AG08395 (cell line): ENCODE measurements around the gene ALX1.

Source experiments
- DNase-seq: peaks from one replicate; pipeline ENCODE4 v3.0.0; 2012; ENCODE audit warnings: mixed read lengths, low spot score

The ALX1 gene

DNA sequence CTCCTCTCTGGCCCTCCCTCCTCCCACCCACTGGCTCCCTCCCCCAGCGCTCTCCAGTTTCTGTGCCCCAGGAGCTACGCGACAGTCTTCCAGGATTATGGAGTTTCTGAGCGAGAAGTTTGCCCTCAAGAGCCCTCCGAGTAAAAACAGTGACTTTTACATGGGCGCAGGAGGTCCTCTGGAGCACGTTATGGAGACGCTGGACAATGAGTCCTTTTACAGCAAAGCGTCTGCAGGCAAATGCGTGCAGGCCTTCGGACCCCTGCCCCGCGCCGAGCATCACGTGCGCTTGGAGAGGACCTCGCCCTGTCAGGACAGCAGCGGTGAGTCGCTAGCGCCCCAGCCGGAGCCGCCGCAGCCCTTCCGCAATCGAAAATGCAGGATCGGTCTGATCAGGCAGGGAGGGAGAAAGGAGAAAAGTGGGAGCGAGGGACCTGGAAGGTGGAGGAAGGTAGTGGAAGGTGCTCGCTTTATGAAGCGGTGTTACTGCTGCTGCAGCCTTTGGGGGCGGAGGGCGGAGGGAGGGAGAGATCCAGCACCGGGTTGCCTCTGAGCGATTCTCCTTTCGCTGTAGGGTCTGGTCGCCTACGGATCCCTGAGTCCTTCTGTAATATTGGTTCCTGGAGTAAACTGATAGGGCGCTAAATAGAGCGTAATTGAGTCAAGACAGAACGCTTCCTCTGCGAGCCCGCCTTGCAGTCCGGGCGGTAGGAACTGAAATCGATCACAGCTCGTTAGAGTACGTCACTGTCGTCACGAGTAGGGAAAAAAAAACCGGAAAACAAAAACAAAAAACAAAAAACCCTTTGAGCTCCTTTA is at the start of gene ALX1:
ALX1 (plus strand) TSS at position 56 of the 819 bp plus-strand sequence; CDS start at position 98, 42 bp downstream.
- DNase-seq: peak; percentile 8

DNA sequence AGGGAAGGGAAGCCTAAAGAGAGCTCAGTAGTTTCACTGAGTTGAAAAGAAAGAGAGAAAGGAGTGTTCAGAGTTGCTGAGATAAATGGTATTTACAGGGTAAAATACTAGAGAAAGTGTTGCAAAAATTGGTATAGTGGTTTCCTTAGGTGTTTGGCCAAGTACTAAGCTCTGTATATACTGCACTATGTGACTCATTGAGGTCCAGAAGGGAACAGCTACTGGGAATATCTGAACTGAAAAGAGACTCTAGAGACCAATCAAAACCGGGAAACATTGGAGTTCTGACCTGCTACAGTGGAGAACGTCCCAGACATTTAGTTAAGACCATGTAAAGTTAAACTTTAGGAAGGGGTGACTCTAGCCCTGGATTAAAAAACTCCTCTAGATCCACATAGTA is 42.7 kb upstream of the ALX1 start:
- no peak for DNase-seq

DNA sequence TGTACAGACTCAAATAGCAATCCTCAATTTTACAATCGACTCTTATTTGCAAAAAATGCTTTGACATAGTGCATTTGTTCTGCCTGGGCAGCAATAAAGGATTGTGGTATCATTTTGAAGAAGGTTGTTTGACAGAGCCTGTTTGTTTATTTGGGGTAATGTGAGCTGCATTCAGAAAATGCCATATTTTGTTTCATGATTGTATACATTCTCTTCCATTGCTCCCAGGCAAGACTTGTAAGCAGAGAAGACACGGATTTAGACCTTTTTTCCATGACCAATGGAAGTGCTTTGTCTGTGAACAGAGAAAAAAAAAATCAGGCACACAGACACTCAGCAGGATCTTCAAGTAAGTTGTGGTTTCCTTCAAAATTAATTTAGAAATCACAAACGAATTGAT is 35.5 kb upstream of the ALX1 start:
- no peak for DNase-seq

DNA sequence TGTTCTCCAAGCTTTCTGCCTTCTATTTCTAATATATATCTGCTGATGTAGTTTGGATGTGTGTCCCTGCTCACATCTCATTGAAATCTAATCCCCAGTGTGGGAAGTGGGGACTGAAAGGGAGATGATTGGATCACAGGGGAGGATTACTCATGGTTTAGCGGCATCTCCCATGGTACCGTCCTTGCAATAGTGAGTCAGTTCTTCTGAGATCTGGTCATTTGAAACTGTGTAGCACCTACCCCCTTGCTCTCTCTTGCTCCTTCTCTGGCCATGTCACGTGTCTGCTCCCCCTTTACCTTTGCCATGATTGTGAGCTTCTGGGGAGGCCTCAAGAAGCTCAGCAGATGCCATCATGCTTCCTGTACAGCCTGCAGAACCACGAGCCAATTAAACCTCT is 26.2 kb upstream of the ALX1 start:
- no peak for DNase-seq

DNA sequence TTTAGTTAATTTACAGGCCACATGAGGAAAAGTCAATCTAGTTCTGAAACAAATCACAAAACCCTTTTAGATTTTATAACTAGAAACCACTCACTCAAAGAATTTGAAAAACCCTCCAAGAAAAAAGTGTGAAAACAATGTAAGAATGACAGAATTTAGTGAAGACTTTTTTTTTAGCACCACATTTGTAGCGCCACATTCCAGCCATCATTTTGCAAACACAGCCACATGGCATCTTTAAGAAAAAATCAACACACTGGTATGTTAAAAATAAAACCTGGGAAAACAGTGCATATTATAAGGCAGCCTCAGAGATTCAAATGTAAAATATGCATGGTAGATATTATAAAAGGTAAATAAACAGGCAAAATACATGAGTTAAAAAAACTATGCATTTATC is 22.3 kb upstream of the ALX1 start:
- DNase-seq: no peak

DNA sequence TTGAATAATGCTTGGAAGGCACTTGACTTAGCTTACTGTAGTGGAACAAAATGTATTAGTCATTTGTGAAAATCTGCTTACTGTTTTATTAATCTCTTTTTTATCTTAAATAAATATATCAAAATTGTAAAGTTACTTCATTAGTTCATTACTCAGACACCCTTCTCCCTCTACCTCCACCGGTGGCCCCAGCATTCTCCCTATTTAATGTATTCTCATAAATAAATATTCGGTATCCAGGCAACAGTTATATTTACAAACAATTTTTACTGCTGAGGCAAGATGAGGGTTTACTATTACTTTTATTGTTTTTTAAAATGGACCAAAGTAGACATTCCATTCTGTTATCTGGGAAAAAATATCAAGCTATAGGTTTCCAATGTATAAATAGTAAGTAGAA is 19.6 kb upstream of the ALX1 start:
- no peak for DNase-seq

DNA sequence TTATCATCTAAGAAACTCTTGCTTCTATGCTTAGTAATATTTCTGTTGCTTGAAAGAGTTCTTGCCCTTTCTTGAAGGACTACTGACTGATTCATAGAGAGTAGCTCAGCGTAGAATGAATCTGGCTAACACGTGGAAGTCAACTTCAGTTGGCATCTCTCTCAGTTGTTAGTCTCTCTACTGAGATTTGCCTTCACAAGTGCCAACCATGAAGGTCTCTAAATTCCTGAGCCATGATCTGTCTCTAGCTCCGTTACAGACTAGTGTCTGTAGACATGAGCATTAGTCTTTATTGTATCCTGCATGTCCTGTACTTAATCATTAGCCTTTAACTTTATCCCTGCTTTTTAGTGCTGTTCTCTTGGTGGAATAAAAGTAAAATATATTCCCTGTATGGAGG is 19.1 kb upstream of the ALX1 start:
- no peak for DNase-seq

DNA sequence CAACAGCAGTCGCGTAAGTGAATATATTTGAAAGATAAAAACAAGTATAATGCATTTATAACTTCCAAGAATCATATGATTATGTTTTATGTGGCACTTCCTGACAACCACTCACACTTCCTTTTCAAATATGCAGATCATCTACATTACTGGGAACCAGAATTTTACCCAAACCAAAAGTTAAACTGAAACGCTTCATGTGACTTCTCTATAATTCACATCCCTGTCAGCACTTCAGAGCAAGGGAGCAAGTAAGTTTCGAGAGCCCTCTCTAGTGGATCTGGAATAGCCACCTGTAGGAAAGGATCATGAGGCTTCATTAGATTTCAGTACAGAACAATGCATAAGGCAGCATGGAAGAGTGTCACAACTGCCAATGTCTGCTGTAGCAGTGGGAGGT is 13.7 kb upstream of the ALX1 start:
- DNase-seq: no peak

DNA sequence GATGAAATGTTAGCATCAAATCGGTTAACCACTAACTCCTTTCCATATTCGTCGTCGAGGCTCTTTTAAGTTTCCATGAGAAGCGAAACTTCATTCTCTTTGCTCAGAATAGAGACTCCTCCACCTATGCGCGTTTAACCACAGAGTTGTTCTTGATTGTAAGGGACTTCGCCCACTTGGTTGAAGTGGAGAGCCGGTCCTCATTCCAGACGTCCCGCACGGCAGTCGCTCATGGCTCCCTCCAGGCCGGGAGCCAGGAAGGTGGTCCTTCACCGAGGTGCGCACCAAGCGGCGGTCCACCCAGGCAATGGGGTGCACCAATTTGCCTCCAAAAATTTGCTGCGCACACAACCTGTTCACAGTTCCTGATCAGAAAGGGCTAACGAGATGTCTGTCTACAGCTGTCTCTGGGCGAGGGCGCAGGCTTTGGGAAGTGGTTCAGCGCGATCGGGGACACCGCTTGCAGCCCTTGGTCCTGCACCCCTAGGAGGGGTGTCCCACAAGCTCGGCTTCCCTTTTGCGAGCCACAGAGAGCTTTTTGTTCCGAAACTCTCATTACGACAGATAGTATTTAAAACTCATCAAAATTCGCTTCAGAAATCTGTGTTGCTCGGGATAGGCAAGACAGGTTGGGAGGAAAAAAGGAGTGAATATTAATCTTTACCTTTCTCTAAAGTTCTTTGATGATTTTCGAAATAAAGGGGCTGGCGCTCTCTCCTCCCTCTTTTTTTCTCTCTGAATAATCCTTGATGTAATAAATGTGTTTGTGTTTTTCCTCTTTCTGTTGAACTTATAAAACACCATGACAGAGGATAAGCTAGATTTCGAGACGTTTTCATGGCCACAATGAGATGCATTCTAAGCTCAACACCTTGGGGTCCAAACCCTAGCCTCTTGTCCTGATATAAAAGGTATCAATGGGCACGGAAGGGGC is 6.4 kb upstream of the ALX1 start:
- DNase-seq: no peak

DNA sequence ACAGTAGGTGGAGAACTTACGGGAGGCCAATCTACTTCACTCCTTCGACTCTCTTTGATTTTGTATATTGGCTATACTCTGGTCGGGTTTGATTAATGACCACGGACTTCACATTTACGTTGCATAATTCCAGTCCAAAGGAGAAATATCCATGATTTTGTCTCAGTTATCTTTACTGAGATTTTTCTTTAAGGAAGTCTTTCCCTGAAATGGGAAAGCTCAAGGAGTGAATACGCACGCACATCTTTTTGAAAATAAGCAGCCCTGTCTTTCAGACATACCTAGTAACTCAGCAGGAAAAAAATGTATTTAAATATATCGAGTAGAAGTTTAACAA is 5.7 kb upstream of the ALX1 start:
- DNase-seq: no peak

DNA sequence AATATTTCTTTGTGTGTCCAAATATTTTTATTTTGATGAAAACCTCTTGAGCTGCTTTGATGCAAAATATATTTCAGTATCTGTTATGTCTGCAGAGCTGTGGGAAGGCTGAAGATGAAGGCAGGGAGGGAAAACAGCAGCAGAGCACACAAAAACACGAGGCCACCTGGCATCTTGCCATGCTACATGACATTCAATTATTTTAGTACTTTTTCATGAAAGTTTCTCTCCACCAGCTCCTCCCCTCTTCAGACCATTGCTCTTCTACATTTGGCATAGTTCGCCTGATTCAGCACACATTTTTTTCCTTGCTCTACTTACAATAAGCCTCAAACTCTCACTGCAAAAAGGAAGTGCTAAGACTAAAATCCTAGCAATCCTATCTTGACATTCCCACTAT is 4.6 kb upstream of the ALX1 start:
- no peak for DNase-seq

DNA sequence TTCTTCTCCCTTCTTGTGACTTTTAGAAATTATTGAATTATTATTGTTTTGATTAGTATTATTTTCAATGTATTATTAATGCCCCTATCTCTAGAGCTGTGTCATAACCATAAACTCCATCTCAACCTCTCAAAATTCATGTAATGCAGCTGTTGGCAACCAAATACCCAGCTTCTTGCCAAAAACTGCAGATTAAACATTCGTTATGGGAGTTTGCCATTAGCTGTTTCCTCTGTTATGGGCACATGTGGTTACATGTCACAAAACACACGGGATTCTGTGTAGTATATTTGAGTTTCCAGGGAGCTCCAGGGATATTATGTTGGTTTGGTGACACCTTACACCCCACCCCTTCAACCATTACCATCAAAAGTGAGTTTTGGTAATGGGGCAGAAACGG is 2.8 kb upstream of the ALX1 start:
- no peak for DNase-seq

DNA sequence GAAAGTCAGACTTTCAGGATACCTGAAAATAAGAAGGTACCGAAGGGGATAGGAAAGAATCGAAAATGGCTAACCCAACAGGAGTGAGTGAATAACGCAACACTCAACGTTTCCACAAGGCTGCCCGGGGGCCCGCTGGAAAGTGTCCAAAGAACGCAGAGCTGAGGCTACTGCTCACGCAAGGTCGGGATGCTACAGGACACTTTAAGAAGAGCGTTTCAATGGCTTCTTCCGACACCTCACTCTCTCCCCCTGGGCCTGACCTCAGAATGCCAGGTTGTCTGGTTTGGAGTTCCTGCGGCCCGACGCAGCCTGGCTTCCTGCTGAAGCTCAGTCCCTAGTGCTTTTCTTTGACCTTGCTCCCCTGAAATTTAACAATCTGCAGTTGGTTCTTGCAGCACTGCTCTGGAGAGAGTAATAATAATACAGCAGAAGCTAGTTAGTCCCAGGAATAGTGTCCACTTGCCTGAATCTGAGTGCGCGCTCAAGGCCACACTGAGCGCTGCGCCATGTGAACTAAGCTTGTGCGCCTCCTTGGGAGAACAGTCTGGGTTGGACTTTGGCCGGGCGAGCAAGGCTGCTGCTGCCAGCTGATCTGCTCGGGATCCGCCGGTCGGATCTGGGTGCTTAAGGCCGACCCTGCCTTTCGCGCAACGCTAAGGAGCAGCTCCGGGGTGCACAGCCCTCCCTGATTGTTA is 2.0 kb upstream of the ALX1 start:
- no peak for DNase-seq

DNA sequence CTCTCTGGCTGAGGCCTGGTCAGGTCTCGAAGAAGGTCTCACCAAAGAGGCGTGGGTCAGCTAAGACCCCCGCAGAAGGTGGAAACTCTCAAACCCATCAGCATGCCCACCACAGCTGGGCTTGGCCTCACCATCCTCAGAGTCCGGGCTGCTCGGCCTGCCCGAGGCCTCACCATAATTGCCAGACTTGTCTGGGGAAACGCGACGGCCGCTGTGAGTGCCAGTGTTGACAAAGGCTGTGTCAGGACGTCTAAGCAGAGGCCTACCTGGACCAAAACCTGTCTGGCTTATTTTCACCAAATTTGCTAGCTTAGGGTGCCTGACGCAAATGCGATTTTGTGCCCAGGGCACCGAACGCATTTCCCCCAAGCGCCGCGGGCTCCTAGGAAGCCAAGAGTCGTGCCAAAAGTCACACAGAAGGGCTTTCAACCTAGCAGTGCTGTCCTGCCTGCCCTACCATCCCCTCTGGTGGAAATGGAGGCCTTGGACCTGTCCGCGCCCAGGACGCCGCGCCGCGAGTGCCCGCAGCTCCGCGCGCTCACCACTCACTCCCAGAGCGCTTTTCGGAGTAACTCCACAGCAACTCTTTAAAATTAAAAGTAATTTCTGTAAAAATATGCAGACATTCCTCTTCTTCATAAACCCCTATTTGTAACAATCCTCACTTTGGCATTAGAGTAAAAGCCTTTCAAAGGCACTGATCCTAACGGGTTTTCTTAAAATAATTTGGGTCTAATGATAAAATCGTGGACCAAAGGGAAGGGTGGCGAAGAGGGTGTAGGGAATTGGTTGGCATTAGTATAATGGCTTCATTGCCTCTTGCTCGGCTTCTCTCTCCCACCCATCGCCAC is 1.2 kb upstream of the ALX1 start:
- no peak for DNase-seq

DNA sequence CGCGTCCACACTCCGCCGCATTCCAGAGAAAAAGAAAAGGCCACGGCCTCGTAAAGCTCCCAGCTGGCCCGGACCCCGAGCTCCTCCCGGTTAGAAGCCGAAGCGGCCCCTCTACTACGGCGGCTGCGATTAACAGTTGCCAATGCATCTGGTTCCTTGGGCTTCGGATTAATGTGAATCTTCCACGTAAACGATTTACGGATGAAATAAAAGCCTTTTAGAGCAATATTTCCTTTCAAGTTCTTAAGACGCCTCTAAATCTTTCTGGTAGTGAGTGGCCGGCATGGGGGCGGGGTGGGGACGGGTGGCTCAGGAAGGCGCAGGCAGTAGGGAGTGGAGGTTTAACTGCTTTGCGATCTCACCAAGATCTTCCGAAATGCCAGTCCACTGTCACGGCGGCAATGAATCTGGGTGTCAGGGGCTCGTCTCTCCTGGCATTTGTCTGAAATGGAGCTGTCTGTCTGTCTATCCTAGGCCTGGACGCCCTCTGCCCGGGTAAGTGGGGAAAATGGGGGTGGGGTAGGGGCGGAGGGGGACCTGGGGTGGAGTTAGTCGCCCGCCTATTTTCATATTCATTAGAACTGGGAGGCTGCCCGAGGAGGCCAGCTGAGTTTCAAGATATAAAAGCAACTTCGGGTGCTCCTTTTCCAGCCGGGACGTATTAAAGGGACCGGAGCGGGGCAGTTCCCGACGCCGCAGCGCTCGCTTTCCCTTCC is 413 bp upstream of the ALX1 start:
- no peak for DNase-seq

DNA sequence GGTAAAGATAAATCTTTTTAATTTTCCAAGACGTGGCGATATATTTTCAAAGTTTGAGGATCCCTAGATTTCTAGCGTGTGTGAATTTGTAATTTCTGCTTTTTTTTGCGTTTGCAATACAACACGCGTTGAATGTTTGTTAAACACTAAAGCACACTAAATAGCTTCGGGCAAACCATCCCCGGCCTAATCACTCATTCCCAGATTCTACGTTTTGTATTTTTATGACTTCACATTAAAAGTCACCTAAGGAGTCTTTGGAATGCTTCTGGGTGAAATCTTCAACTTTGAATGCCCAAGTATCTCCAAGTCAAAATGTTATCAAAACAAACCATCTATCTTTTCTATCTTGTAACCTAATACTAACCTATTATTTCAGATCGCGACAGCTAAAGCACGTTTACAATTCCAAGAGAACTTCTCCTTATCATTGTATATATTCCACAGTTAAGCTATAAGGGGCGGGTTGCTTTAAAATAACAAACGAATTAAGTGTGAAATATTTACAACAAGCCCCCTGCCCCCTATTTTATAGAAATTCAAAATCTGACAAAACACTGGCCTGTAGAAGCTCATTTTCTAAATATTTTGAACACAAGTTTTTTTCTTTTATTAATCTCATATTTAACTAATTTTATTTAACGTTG is 1.1 kb downstream of the ALX1 start:
- DNase-seq: no peak

DNA sequence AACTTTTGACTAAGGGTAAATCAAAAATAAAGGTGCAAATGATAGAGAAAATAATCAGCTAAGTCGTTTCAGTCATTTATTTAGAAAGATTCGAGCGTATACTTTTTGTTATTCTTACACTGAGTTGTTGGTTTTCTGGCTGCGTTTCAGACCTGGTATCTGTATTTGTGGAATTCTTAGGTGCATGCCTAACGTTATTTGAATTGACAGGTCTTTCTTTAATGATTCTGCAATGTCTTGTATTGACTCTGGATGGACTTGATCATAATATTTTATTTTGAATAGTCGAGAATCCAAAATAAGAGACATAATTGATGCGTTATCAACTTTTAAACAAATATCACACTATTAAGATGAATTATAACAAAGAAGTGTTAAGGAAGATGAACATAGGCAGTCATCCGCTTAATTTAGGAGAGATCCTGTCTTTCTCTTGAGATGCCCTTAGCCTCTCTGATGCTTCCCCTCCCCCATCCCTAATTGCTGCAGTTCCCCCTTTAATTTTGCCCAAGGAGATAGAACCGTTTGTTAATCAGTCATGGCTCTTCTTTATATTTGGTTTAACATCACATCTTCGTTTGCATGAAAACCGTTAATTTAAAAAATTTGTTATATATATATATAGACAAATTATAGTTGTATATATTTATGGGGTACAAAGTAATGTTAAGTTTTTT is 1.8 kb downstream of the ALX1 start:
- no peak for DNase-seq

DNA sequence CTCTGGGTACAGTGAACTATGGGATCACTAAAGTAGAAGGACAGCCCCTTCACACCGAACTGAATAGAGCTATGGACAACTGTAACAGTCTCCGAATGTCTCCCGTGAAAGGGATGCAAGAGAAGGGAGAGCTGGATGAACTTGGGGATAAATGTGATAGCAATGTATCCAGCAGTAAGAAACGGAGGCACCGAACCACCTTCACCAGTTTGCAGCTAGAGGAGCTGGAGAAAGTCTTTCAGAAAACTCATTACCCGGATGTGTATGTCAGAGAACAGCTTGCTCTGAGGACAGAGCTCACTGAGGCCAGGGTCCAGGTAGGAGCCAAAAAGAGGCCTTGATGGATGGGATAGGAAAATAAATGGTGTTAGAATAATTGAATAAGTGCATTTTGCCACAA is 3.5 kb downstream of the ALX1 start:
- no peak for DNase-seq

DNA sequence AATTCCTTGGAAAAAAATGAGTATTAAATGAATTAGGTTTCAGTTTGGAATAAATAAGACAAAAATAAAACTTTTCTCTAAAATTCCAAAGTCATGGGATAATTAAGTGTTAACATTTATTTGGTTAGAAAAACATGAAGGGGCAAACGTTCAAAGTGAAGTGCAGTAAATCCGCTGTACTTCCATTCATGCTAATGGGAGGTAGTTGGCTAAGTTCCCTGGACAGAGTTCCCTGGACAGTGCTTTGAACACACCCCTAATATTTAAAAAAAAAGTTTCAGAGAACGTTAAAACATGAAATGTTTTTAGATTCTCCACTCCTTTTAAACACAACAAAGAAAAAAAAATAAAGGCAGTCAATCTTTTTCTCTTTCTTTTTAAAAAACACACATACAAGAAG is 16.3 kb downstream of the ALX1 start:
- DNase-seq: no peak

DNA sequence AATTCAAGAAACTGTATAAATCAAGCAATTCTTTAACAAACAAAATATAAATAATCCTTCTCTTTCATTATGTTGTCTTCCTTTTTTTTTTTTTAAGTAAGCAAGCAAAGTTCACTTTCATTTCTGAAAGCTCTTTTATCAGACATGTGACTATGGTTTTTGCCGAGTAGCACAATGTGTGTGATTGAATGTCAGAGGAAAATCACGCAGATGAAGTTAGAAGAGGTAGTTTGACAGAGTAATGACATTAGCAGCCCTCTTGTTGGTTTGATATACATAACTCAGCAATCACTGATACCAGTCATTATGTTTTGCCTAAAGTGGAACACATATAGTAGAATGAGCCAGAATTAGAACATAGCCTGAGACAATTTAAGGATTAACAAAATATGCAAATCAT is 19.0 kb downstream of the ALX1 start:
- no peak for DNase-seq
